Measurements from ENCODE around the gene MKRN3.

Gene MKRN3

GRCh38 chr15:23566071-23566554 is 639 bp downstream of the MKRN3 start:
- H4K20me1 ChIP-seq (ENCODE audit: low read depth, low read length), result no peaks in the 10 kb centered on the region
- no peak overlapping the region for H3K27ac ChIP-seq (ENCODE audit: low read depth, low read length)
- no peaks in the 10 kb centered on the region for H3K27me3 ChIP-seq (ENCODE audit: low read length)
- no peaks in the 10 kb centered on the region for H3K9me2 ChIP-seq (replicated peaks; ENCODE audit: insufficient read depth, low read length)
- H3K9me3 ChIP-seq (ENCODE audit: insufficient read depth, low read length), result no peaks in the 10 kb centered on the region
- H3K36me3 ChIP-seq (ENCODE audit: low read length), result no peaks in the 10 kb centered on the region
- TF ChIP-seq EZH2phosphoT487 (conservative IDR thresholded peaks at IDR 0.05; ENCODE audit: low read length) (no peak), CTCF (IDR thresholded peaks at IDR 0.05; ENCODE audit: insufficient read depth, low read length, poor library complexity, severe bottlenecking) (no peak)
- H3F3A ChIP-seq (ENCODE audit: insufficient read depth), result no peaks in the 10 kb centered on the region
- H2AFZ ChIP-seq (ENCODE audit: low read depth, low read length, severe bottlenecking), result no peak overlapping the region
- no peak overlapping the region for H3K4me3 ChIP-seq (ENCODE audit: insufficient read depth, low read length, poor library complexity, severe bottlenecking)
- H3K9ac ChIP-seq (ENCODE audit: low read length), result no peak overlapping the region
- no peaks in the 10 kb centered on the region for H3K79me2 ChIP-seq (ENCODE audit: insufficient read depth, low read length)
- no peak overlapping the region for H3K4me2 ChIP-seq (ENCODE audit: low read depth, low read length, poor library complexity, severe bottlenecking)

GRCh38 chr15:23566651-23567050 is 1.2 kb downstream of the MKRN3 start:
- H3K9me3 ChIP-seq (ENCODE audit: insufficient read depth, low read length), result no peaks in the 10 kb centered on the region
- no peaks in the 10 kb centered on the region for H3K79me2 ChIP-seq (ENCODE audit: insufficient read depth, low read length)
- TF ChIP-seq EZH2phosphoT487 (conservative IDR thresholded peaks at IDR 0.05; ENCODE audit: low read length), result no peak
- TF ChIP-seq CTCF (IDR thresholded peaks at IDR 0.05; ENCODE audit: insufficient read depth, low read length, poor library complexity, severe bottlenecking), result no peak
- H3K36me3 ChIP-seq (ENCODE audit: low read length), result no peaks in the 10 kb centered on the region
- no peaks in the 10 kb centered on the region for H4K20me1 ChIP-seq (ENCODE audit: low read depth, low read length)
- no peaks in the 10 kb centered on the region for H3K27me3 ChIP-seq (ENCODE audit: low read length)
- no peaks in the 10 kb centered on the region for H3K9me2 ChIP-seq (replicated peaks; ENCODE audit: insufficient read depth, low read length)
- no peak overlapping the region for H3K9ac ChIP-seq (ENCODE audit: low read length)
- H3K4me2 ChIP-seq (ENCODE audit: low read depth, low read length, poor library complexity, severe bottlenecking), result no peak overlapping the region
- no peak overlapping the region for H2AFZ ChIP-seq (ENCODE audit: low read depth, low read length, severe bottlenecking)
- no peaks in the 10 kb centered on the region for H3F3A ChIP-seq (ENCODE audit: insufficient read depth)
- H3K27ac ChIP-seq (ENCODE audit: low read depth, low read length), result no peak overlapping the region
- H3K4me3 ChIP-seq (ENCODE audit: insufficient read depth, low read length, poor library complexity, severe bottlenecking), result no peak overlapping the region

GRCh38 chr15:23567921-23568320 is 2.4 kb downstream of the MKRN3 start:
- Histone ChIP-seq H4K20me1 (ENCODE audit: low read depth, low read length) (no peaks in the 10 kb centered on the region), H3K36me3 (ENCODE audit: low read length) (no peaks in the 10 kb centered on the region), H3K9ac (ENCODE audit: low read length) (no peak overlapping the region), H3K27me3 (ENCODE audit: low read length) (no peaks in the 10 kb centered on the region), H2AFZ (ENCODE audit: low read depth, low read length, severe bottlenecking) (no peak overlapping the region), H3K4me2 (ENCODE audit: low read depth, low read length, poor library complexity, severe bottlenecking) (no peak overlapping the region), H3K9me2 (replicated peaks; ENCODE audit: insufficient read depth, low read length) (no peaks in the 10 kb centered on the region), H3K79me2 (ENCODE audit: insufficient read depth, low read length) (no peaks in the 10 kb centered on the region), H3K4me3 (ENCODE audit: insufficient read depth, low read length, poor library complexity, severe bottlenecking) (no peak overlapping the region), H3K9me3 (ENCODE audit: insufficient read depth, low read length) (no peaks in the 10 kb centered on the region), H3K27ac (ENCODE audit: low read depth, low read length) (no peak overlapping the region), H3F3A (ENCODE audit: insufficient read depth) (no peaks in the 10 kb centered on the region)
- TF ChIP-seq EZH2phosphoT487 (conservative IDR thresholded peaks at IDR 0.05; ENCODE audit: low read length) (no peak), CTCF (IDR thresholded peaks at IDR 0.05; ENCODE audit: insufficient read depth, low read length, poor library complexity, severe bottlenecking) (no peak)

Data from SU-DHL-6 (cell line).